Hepatocyte (in vitro differentiated cells): ENCODE results near the gene VAMP2. TPM values are rescaled to one million over a fixed set of nuclear protein-coding genes. Genes with fewer than 3 reads are reported as not detected.

Experiments used
- DNase-seq: peaks from one replicate; pipeline ENCODE4 v3.0.0-alpha.2; 2016; ENCODE audit warnings: low spot score
- H2AFZ ChIP-seq: fragments of 200-600 bp; sonication (generic); 2 replicates; pipeline ENCODE4 v1.6.0; 2016; ENCODE audit warnings: antibody characterized with exemption, mild to moderate bottlenecking
- H3K27ac ChIP-seq: fragments of 200-600 bp; sonication (generic); 2 replicates; pipeline ENCODE4 v1.5.1; 2016; ENCODE audit warnings: mild to moderate bottlenecking
- H3K27me3 ChIP-seq: fragments of 200-600 bp; sonication (generic); 2 replicates; pipeline ENCODE4 v1.6.1; 2016
- H3K36me3 ChIP-seq: fragments of 200-600 bp; sonication (generic); replicated peaks from 2 replicates; pipeline ENCODE4 v1.5.1; 2016; ENCODE audit warnings: low read depth; ENCODE audit not compliant: insufficient read depth
- H3K4me1 ChIP-seq: fragments of 200-600 bp; sonication (generic); 2 replicates; pipeline ENCODE4 v1.5.1; 2016; ENCODE audit warnings: mild to moderate bottlenecking, moderate library complexity; ENCODE audit not compliant: insufficient read depth
- H3K4me2 ChIP-seq: fragments of 200-600 bp; sonication (generic); 2 replicates; pipeline ENCODE4 v1.6.0; 2016
- H3K4me3 ChIP-seq: fragments of 200-600 bp; sonication (generic); 2 replicates; pipeline ENCODE4 v1.5.1; 2016; ENCODE audit warnings: mild to moderate bottlenecking
- H3K79me2 ChIP-seq: fragments of 200-600 bp; sonication (generic); 2 replicates; pipeline ENCODE4 v1.6.0; 2017; ENCODE audit warnings: mild to moderate bottlenecking
- H3K9me2 ChIP-seq: fragments of 200-600 bp; sonication (generic); replicated peaks from 2 replicates; pipeline ENCODE4 v1.6.0; 2017; ENCODE audit warnings: mild to moderate bottlenecking; ENCODE audit not compliant: insufficient read depth
- H3K9me3 ChIP-seq: fragments of 200-600 bp; sonication (generic); 2 replicates; pipeline ENCODE4 v1.5.1; 2016; ENCODE audit warnings: low read depth, mild to moderate bottlenecking
- H4K20me1 ChIP-seq: fragments of 200-600 bp; sonication (generic); 2 replicates; pipeline ENCODE4 v1.6.0; 2016; ENCODE audit warnings: mild to moderate bottlenecking; ENCODE audit not compliant: insufficient read depth, poor library complexity, severe bottlenecking
- EZH2 ChIP-seq: fragments of 200-600 bp; sonication (generic); IDR thresholded peaks from 2 replicates; pipeline ENCODE4 v1.6.1; 2016; ENCODE audit warnings: antibody characterized with exemption, mild to moderate bottlenecking, borderline replicate concordance
- EZH2phosphoT487 ChIP-seq: fragments of 200-600 bp; sonication (generic); IDR thresholded peaks from one replicate; pipeline ENCODE4 v1.6.1; 2018; ENCODE audit warnings: antibody characterized with exemption, mild to moderate bottlenecking, low read depth, moderate library complexity; ENCODE audit not compliant: unreplicated experiment, severe bottlenecking
- WGBS: methylation state at CpG from one replicate; pipeline ENCODE4 v1.1.6; 2016; ENCODE audit warnings: low lambda C conversion rate; ENCODE audit errors: missing lambda C conversion rate; 5-methylcytosine and 5-hydroxymethylcytosine counted together
- polyA plus RNA-seq: library from polyadenylated mRNA; unstranded; fragments of >200 nt; fragmentation: Nextera tagmentation; extraction: Ambion mirVana; gene quantifications from 2 replicates; pipeline ENCODE4 v1.2.1, GENCODE V29; 2016
- total RNA-seq: library from RNA; depleted of rRNA; stranded (reverse); fragments of >200 nt; gene quantifications from 2 replicates; pipeline ENCODE4 v1.2.3, GENCODE V29; 2014
- TF ChIP-seq, protein P1 (sequence below): fragments of 200-600 bp; sonication (generic); IDR thresholded peaks from 2 replicates; pipeline ENCODE4 v1.5.1; 2016; ENCODE audit warnings: antibody characterized with exemption, mild to moderate bottlenecking; ENCODE audit not compliant: poor library complexity

Gene VAMP2
- total and polyA plus RNA-seq, 2 experiments from 2014 or later: 8.5 to 44.6 TPM

DNA sequence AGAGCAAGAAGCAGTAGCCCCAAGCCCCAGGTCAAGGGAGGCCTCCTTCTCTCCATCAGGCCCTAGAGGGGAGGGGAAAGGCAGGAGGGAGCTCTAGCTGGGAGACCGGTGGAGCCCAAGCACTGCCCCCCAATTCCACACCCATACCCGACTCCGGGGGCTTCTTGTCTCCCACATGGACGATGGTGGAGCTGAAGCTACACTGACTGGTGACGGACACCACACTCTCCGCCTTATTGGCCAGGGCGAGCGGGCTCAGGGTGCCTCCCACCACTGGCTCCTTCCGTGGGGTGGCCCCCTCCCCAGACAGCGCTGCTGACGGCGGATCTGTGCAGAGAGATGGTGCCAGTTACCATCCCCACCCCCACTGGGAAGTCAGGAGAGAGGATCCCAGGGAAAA lies 16.9 kb downstream of the VAMP2 start:
- peaks cover 23% of the 10 kb centered on the region for H3K79me2 ChIP-seq
- no peak overlapping the region for H3K27ac ChIP-seq
- no peak overlapping the region for H2AFZ ChIP-seq
- no peaks in the 10 kb centered on the region for H3K9me3 ChIP-seq
- no peak overlapping the region for H3K4me3 ChIP-seq
- H4K20me1 ChIP-seq: peaks cover 67% of the 10 kb centered on the region
- no peaks in the 10 kb centered on the region for H3K27me3 ChIP-seq
- DNase-seq: no peak
- H3K9me2 ChIP-seq: no peaks in the 10 kb centered on the region
- no peak for TF ChIP-seq EZH2phosphoT487
- TF ChIP-seq EZH2: no peak
- TF ChIP-seq, protein P1, sequence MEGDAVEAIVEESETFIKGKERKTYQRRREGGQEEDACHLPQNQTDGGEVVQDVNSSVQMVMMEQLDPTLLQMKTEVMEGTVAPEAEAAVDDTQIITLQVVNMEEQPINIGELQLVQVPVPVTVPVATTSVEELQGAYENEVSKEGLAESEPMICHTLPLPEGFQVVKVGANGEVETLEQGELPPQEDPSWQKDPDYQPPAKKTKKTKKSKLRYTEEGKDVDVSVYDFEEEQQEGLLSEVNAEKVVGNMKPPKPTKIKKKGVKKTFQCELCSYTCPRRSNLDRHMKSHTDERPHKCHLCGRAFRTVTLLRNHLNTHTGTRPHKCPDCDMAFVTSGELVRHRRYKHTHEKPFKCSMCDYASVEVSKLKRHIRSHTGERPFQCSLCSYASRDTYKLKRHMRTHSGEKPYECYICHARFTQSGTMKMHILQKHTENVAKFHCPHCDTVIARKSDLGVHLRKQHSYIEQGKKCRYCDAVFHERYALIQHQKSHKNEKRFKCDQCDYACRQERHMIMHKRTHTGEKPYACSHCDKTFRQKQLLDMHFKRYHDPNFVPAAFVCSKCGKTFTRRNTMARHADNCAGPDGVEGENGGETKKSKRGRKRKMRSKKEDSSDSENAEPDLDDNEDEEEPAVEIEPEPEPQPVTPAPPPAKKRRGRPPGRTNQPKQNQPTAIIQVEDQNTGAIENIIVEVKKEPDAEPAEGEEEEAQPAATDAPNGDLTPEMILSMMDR: no peak
- peaks cover 4% of the 10 kb centered on the region for H3K4me1 ChIP-seq
- H3K36me3 ChIP-seq: no peaks in the 10 kb centered on the region
- H3K4me2 ChIP-seq: no peak overlapping the region
- 98% methylated on average over 12 of the region's 12 CpGs for WGBS

DNA sequence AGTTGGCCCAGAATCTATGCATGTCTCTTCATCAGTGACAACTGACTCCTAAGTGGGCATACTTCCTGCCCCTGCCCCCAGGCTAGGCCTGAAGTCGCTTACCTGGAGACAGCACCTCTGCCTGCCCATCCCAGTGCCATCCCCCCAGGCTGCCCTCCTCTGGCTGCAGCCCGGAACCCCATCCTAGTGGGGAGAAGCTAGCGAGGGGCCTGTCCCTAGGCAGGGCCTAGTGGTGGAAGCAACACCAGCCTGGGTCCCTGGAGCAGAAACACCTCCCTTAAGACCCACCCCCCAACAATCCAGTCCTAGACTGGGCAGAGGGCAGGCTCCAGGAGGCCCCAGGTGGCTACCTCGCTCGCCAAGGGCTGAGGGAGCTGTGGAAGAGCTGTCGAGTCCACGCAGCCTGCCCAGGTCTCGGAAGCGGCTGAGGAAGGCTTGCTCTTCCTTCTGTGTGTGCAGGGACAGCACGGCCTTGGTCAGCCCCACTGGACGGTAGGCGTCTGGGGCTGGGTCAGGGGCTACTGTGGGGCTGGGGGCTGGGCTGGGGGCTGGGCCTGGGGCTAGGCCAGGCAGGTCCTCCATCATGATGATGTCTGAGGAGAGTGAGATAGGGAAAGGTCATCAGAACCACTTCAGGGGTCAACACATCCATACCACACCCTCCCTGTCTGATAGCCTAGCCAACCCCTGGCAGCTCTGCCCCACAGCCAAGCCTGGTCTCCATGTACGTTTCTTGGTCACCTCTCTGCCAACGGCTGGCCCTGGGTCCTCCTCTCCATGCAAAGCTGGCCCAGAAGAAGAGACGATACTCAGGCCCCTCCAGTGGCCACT lies 18.1 kb downstream of the VAMP2 start:
- Histone ChIP-seq H3K36me3 (no peaks in the 10 kb centered on the region), H3K79me2 (peaks cover 11% of the 10 kb centered on the region), H3K4me2 (no peak overlapping the region), H3K4me1 (peaks cover 4% of the 10 kb centered on the region), H3K27ac (no peak overlapping the region), H3K9me3 (no peaks in the 10 kb centered on the region), H4K20me1 (peaks cover 64% of the 10 kb centered on the region), H3K9me2 (no peaks in the 10 kb centered on the region), H3K4me3 (no peak overlapping the region), H3K27me3 (no peaks in the 10 kb centered on the region), H2AFZ (no peak overlapping the region)
- DNase-seq: no peak
- no peak for TF ChIP-seq EZH2
- TF ChIP-seq, protein P1: no peak
- no peak for TF ChIP-seq EZH2phosphoT487
- 95% methylated on average over 15 of the region's 15 CpGs for WGBS

DNA sequence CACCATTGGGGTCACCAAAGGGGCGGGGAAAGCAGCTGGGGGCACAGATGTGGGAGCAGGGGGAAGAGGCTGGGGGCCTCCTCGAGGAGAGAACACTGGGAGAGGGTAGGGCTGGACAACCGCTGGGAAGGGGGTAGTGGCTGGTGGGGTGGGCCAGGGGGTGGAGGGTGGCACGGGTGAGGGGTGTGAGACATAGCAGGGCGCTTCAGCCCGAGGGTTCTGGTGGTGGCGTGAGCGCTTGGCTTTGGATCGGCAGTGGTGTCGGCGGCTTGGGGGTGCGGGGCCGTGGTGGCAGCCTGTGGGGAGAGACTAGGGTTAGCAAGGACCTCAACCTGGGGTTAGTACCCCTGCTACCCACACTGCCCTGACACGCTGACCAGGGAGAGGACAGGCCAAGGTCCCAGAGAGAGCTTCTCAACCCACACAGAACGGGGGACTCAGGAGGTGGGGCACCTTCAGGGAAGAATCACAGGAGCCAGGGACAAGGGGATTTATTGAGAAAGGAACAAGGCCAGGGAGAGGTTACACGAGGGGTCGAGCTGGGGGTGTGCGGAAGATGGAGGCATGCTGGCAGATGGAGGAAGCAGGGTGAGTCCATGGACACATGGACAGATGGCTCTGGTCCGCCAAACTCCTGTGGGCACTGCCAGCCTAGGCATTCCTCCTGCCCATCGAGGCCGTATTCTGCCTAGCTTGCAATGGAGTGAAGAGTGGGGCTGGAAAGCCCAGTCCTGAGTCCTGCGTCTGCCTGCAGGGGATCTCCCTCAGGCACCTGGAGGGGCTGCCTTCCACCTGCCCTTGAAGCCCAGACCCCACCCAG lies 19.0 kb downstream of the VAMP2 start:
- no peaks in the 10 kb centered on the region for H3K9me3 ChIP-seq
- H4K20me1 ChIP-seq: peaks cover 59% of the 10 kb centered on the region
- H3K4me1 ChIP-seq: peaks cover 5% of the 10 kb centered on the region

More for the DNA sequence above, 19.0 kb downstream of the VAMP2 start:
- TF ChIP-seq EZH2phosphoT487 (no peak), EZH2 (no peak)
- TF ChIP-seq, protein P1: no peak
- Histone ChIP-seq H3K4me3 (no peak overlapping the region), H3K27ac (no peak overlapping the region), H3K36me3 (no peaks in the 10 kb centered on the region), H3K9me2 (no peaks in the 10 kb centered on the region), H3K27me3 (no peaks in the 10 kb centered on the region), H2AFZ (no peak overlapping the region), H3K4me2 (no peak overlapping the region), H3K79me2 (peaks cover 6% of the 10 kb centered on the region)
- no peak for DNase-seq
- WGBS: 98% methylated on average over 11 of the region's 22 CpGs
